Skeletal muscle tissue (tissue), 4 donors: Measurements from ENCODE around the gene RAB9A. TPM values are rescaled to one million over a fixed set of nuclear protein-coding genes. Genes with fewer than 3 reads are reported as not detected.
"Not testable (repeated sequence)": the region's sequence is repeated elsewhere in the genome, so short reads cannot be mapped to it uniquely, and the experiment has no call there.

Source experiments
- H3K27ac ChIP-seq: one replicate; pipeline ENCODE4 v1.7.0; 2013; ENCODE audit warnings: mild to moderate bottlenecking, low read depth, low read length, inconsistent platforms
- H3K27me3 ChIP-seq, 3 donors: one replicate each; pipeline ENCODE4 v1.7.0; 2013; ENCODE audit warnings: low read length in 3 of 3; ENCODE audit not compliant: control insufficient read depth in 3 of 3, insufficient read depth in 3 of 3
- H3K36me3 ChIP-seq, 3 donors: one replicate each; pipeline ENCODE4 v1.7.0; 2013; ENCODE audit warnings: low read length in 3 of 3; ENCODE audit not compliant: control insufficient read depth in 3 of 3, insufficient read depth in 3 of 3
- H3K4me1 ChIP-seq, 3 donors: one replicate each; pipeline ENCODE4 v1.7.0; 2013; ENCODE audit warnings: low read length in 3 of 3, mild to moderate bottlenecking in 3 of 3; ENCODE audit not compliant: control insufficient read depth in 3 of 3, insufficient read depth in 3 of 3
- H3K4me3 ChIP-seq, 3 donors: one replicate each; pipeline ENCODE4 v1.7.0; 2013; ENCODE audit warnings: low read length in 3 of 3
- H3K9ac ChIP-seq, 3 donors: one replicate each; pipeline ENCODE4 v1.7.0; 2013; ENCODE audit warnings: low read length in 3 of 3, mild to moderate bottlenecking in 3 of 3, moderate library complexity in 2 of 3, low read depth in 1 of 3
- H3K9me3 ChIP-seq, 3 donors: one replicate each; pipeline ENCODE4 v1.7.0; 2013; ENCODE audit warnings: low read length in 3 of 3; ENCODE audit not compliant: control insufficient read depth in 3 of 3
- total RNA-seq: library from RNA; depleted of rRNA; stranded (reverse); fragments of >200 nt; gene quantifications from one replicate; pipeline ENCODE4 v1.2.3, GENCODE V29; 2014
- donor health status: Osteomylitis.

Gene RAB9A, protein sequence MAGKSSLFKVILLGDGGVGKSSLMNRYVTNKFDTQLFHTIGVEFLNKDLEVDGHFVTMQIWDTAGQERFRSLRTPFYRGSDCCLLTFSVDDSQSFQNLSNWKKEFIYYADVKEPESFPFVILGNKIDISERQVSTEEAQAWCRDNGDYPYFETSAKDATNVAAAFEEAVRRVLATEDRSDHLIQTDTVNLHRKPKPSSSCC
- 19.3 TPM for total RNA-seq

GRCh38 chrX:13688958-13689740 is at the start of gene RAB9A:
TSS of gene RAB9A (plus strand) at chrX:13689128. CDS start at chrX:13708747, 19,619 bp downstream.
- peak within 1 kb of the TSS; percentile 85 to 88 (median 85) for H3K4me3 ChIP-seq
- no peaks in the 10 kb centered on the region for H3K9me3 ChIP-seq
- H3K36me3 ChIP-seq: no peaks in the 10 kb centered on the region
- H3K9ac ChIP-seq: peak within 1 kb of the TSS; percentile 88 to 90 (median 88)
- peaks cover 7 to 21% (median 17%) of the 10 kb centered on the region in 3 donors for H3K4me1 ChIP-seq
- H3K27ac ChIP-seq: peak within 1 kb of the TSS; percentile 91
- H3K27me3 ChIP-seq: peaks cover 0 to 6% (median 0%) of the 10 kb centered on the region in 3 donors

DNA sequence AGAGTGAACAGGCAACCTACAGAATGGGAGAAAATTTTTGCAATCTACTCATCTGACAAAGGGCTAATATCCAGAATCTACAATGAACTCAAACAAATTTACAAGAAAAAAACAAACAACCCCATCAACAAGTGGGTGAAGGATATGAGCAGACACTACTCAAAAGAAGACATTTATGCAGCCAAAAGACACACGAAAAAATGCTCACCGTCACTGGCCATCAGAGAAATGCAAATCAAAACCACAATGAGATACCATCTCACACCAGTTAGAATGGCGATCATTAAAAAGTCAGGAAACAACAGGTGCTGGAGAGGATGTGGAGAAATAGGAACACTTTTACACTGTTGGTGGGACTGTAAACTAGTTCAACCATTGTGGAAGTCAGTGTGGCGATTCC is 47.2 kb upstream of the RAB9A start:
- not testable (repeated sequence) for H3K27me3 ChIP-seq, H3K27ac ChIP-seq, H3K9ac ChIP-seq, H3K36me3 ChIP-seq, H3K4me1 ChIP-seq, H3K4me3 ChIP-seq, H3K9me3 ChIP-seq

GRCh38 chrX:13645464-13646153 is 43.3 kb upstream of the RAB9A start:
- Histone ChIP-seq H3K4me1 (no peaks in the 10 kb centered on the region), H3K9ac (no peak overlapping the region), H3K27ac (no peak overlapping the region), H3K36me3 (no peaks in the 10 kb centered on the region), H3K4me3 (no peak overlapping the region), H3K27me3 (no peaks in the 10 kb centered on the region), H3K9me3 (no peaks in the 10 kb centered on the region)

- Histone ChIP-seq H3K36me3 (no peaks in the 10 kb centered on the region), H3K9ac (no peak overlapping the region), H3K4me3 (no peak overlapping the region), H3K27me3 (no peaks in the 10 kb centered on the region), H3K4me1 (no peaks in the 10 kb centered on the region), H3K27ac (no peak overlapping the region), H3K9me3 (no peaks in the 10 kb centered on the region)
Observed at GRCh38 chrX:13646154-13646549, 42.8 kb upstream of the RAB9A start.

DNA sequence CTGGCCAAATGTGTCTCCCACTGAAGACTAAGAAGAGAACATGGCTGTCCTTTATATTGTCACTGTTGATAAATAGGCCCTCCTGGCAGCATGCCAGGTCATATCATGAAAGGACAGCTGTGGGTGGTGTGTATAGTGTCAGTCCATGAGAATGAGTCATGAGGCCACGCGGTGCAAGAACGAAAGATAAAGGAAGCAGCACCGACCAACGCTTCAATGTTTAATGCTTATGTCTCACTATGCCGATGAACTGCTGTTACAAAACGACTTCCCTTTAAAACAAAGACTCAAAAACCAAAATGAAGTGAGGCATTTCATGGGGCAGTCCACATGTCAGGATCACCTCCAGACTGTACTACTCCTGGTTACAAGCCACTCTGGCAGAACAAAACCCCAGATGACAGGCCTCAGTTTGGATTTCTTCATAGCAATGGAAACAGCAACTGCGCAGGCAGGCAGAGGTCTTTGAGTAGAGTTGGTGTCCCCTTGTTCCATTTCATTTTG is 41.2 kb upstream of the RAB9A start:
- Histone ChIP-seq H3K9ac (no peak overlapping the region), H3K9me3 (no peaks in the 10 kb centered on the region), H3K4me3 (no peak overlapping the region), H3K4me1 (peaks cover 3 to 7% (median 3%) of the 10 kb centered on the region in 3 donors), H3K27ac (no peak overlapping the region), H3K36me3 (no peaks in the 10 kb centered on the region), H3K27me3 (no peaks in the 10 kb centered on the region)

DNA sequence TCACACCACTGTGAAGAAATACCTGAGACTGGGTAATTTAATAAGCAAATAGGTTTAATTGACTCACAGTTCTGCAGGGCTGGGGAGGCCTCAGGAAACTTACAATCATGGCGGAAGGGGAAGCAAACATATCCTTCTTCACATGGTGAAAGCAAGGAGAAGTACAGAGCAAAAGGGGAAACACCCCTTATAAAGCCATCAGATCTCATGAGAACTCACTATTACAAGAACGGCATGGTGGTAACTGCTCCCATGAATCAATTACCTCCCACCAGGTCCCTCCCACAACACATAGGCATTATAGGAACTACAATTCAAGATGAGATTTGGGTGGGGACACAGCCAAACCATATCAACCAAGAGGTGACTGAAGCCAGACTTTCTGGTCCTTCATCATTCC is 40.6 kb upstream of the RAB9A start:
- not testable (repeated sequence) for H3K9ac ChIP-seq, H3K9me3 ChIP-seq, H3K36me3 ChIP-seq, H3K4me1 ChIP-seq, H3K4me3 ChIP-seq, H3K27me3 ChIP-seq, H3K27ac ChIP-seq

- no peak overlapping the region for H3K27ac ChIP-seq
- H3K27me3 ChIP-seq: no peaks in the 10 kb centered on the region
- peaks cover 3 to 7% (median 6%) of the 10 kb centered on the region in 3 donors for H3K4me1 ChIP-seq
- H3K9ac ChIP-seq: no peak overlapping the region
- no peaks in the 10 kb centered on the region for H3K36me3 ChIP-seq
- no peak overlapping the region for H3K4me3 ChIP-seq
- H3K9me3 ChIP-seq: no peaks in the 10 kb centered on the region
Observed at GRCh38 chrX:13649838-13650237, 39.1 kb upstream of the RAB9A start.

GRCh38 chrX:13650318-13650717 is 38.6 kb upstream of the RAB9A start:
- Histone ChIP-seq H3K4me1 (peaks cover 3 to 7% (median 6%) of the 10 kb centered on the region in 3 donors), H3K4me3 (no peak overlapping the region), H3K27ac (no peak overlapping the region), H3K9me3 (no peaks in the 10 kb centered on the region), H3K36me3 (no peaks in the 10 kb centered on the region), H3K9ac (no peak overlapping the region), H3K27me3 (no peaks in the 10 kb centered on the region)

GRCh38 chrX:13651150-13651549 is 37.8 kb upstream of the RAB9A start:
- Histone ChIP-seq H3K27me3 (peaks cover 0 to 4% (median 0%) of the 10 kb centered on the region in 3 donors), H3K36me3 (peaks cover 4 to 6% (median 4%) of the 10 kb centered on the region in 3 donors), H3K9ac (no peak overlapping the region), H3K4me3 (no peak overlapping the region), H3K9me3 (no peaks in the 10 kb centered on the region), H3K27ac (no peak overlapping the region), H3K4me1 (peaks cover 3 to 7% (median 6%) of the 10 kb centered on the region in 3 donors)
